Body of pancreas (tissue), 4 donors: ENCODE data around the gene KLK1.

Experiments used
- POLR2A ChIP-seq, 3 donors: fragments of 450-650 bp; IDR thresholded peaks; one replicate each; pipeline ENCODE4 v1.6.1; 2016; ENCODE audit warnings: antibody characterized with exemption in 3 of 3, mild to moderate bottlenecking in 2 of 3
- TF ChIP-seq, protein P1 (sequence below), 7 experiments: fragments of 450-650 bp in 4 of 7; fragments of 200-600 bp in 3 of 7; sonication (generic) in 3 of 7; IDR thresholded peaks; one replicate each; pipeline ENCODE4 v1.5.1; 2016 to 2019; ENCODE audit warnings: antibody characterized with exemption in 7 of 7

- TF ChIP-seq, protein P1, sequence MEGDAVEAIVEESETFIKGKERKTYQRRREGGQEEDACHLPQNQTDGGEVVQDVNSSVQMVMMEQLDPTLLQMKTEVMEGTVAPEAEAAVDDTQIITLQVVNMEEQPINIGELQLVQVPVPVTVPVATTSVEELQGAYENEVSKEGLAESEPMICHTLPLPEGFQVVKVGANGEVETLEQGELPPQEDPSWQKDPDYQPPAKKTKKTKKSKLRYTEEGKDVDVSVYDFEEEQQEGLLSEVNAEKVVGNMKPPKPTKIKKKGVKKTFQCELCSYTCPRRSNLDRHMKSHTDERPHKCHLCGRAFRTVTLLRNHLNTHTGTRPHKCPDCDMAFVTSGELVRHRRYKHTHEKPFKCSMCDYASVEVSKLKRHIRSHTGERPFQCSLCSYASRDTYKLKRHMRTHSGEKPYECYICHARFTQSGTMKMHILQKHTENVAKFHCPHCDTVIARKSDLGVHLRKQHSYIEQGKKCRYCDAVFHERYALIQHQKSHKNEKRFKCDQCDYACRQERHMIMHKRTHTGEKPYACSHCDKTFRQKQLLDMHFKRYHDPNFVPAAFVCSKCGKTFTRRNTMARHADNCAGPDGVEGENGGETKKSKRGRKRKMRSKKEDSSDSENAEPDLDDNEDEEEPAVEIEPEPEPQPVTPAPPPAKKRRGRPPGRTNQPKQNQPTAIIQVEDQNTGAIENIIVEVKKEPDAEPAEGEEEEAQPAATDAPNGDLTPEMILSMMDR (IDR thresholded peaks at IDR 0.05): no peak
- no peak for TF ChIP-seq POLR2A (IDR thresholded peaks at IDR 0.05)
Observed at GRCh38 chr19:50777830-50778303, 45.7 kb downstream of the KLK1 start.
